IgD-negative memory B cell (primary cell): ENCODE results near the gene HDAC9. TPM values are rescaled to one million over a fixed set of nuclear protein-coding genes. Genes with fewer than 3 reads are reported as not detected.

Experiments
- H3K27ac Mint-ChIP-seq, 3 donors: one replicate each; pipeline ENCODE4 v1.8.0; 2020 to 2022; ENCODE audit warnings: mild to moderate bottlenecking in 3 of 3, mixed read lengths in 3 of 3, moderate library complexity in 1 of 3
- H3K27me3 Mint-ChIP-seq: one replicate; pipeline ENCODE4 v1.8.0; 2021; ENCODE audit warnings: mixed read lengths
- H3K36me3 Mint-ChIP-seq: one replicate; pipeline ENCODE4 v1.8.0; 2020; ENCODE audit warnings: mild to moderate bottlenecking, mixed read lengths
- H3K4me1 Mint-ChIP-seq, 3 donors: one replicate each; pipeline ENCODE4 v1.8.0; 2020 to 2022; ENCODE audit warnings: mixed read lengths in 3 of 3, mild to moderate bottlenecking in 1 of 3
- H3K4me3 Mint-ChIP-seq, 4 donors: one replicate each; pipeline ENCODE4 v1.8.0; 2020 to 2022; ENCODE audit warnings: mild to moderate bottlenecking in 4 of 4, mixed read lengths in 4 of 4, moderate library complexity in 3 of 4
- H3K9me3 Mint-ChIP-seq, 3 donors: one replicate each; pipeline ENCODE4 v1.8.0; 2020 to 2021; ENCODE audit warnings: mixed read lengths in 3 of 3, mild to moderate bottlenecking in 1 of 3
- polyA plus RNA-seq: library from polyadenylated mRNA; unstranded; fragments of 300-500 nt; fragmentation: Illumina TruSeq; gene quantifications from one replicate; pipeline ENCODE4 v1.2.3, GENCODE V29; 2021

HDAC9 gene
- polyA plus RNA-seq, 1 donor from 2014 or later, result 81.2 TPM

GRCh38 chr7:18772567-18772965, 277.0 kb downstream of the HDAC9 start:
- Mint-ChIP-seq H3K4me1 (no peaks in the 10 kb centered on the region), H3K9me3 (no peaks in the 10 kb centered on the region), H3K27ac (no peak overlapping the region), H3K4me3 (no peak overlapping the region), H3K36me3 (peaks cover 6% of the 10 kb centered on the region), H3K27me3 (no peaks in the 10 kb centered on the region)

- peaks cover 7% of the 10 kb centered on the region for H3K36me3 Mint-ChIP-seq
- no peak overlapping the region for H3K4me3 Mint-ChIP-seq
- no peaks in the 10 kb centered on the region for H3K9me3 Mint-ChIP-seq
- H3K27ac Mint-ChIP-seq, result no peak overlapping the region
- no peaks in the 10 kb centered on the region for H3K4me1 Mint-ChIP-seq
- H3K27me3 Mint-ChIP-seq, result no peaks in the 10 kb centered on the region
Observed at GRCh38 chr7:18777314-18777713, 281.8 kb downstream of the HDAC9 start.

GRCh38 chr7:18778594-18778993, 283.0 kb downstream of the HDAC9 start:
- Mint-ChIP-seq H3K9me3 (no peaks in the 10 kb centered on the region), H3K4me1 (no peaks in the 10 kb centered on the region), H3K4me3 (no peak overlapping the region), H3K36me3 (peaks cover 7% of the 10 kb centered on the region), H3K27me3 (no peaks in the 10 kb centered on the region), H3K27ac (no peak overlapping the region)

- peaks cover 0 to 1% (median 0%) of the 10 kb centered on the region in 3 donors for H3K4me1 Mint-ChIP-seq
- no peaks in the 10 kb centered on the region for H3K9me3 Mint-ChIP-seq
- H3K36me3 Mint-ChIP-seq, result peaks cover 7% of the 10 kb centered on the region
- no peak overlapping the region for H3K27ac Mint-ChIP-seq
- H3K4me3 Mint-ChIP-seq, result no peak overlapping the region
- no peaks in the 10 kb centered on the region for H3K27me3 Mint-ChIP-seq
Observed at GRCh38 chr7:18780266-18780665, 284.7 kb downstream of the HDAC9 start.

- H3K36me3 Mint-ChIP-seq, result peaks cover 7% of the 10 kb centered on the region
- peaks cover 0 to 1% (median 0%) of the 10 kb centered on the region in 3 donors for H3K4me1 Mint-ChIP-seq
- no peaks in the 10 kb centered on the region for H3K9me3 Mint-ChIP-seq
- no peak overlapping the region for H3K4me3 Mint-ChIP-seq
- H3K27me3 Mint-ChIP-seq, result no peaks in the 10 kb centered on the region
- no peak overlapping the region for H3K27ac Mint-ChIP-seq
Observed at GRCh38 chr7:18780938-18781337, 285.4 kb downstream of the HDAC9 start.

- Mint-ChIP-seq H3K27me3 (no peaks in the 10 kb centered on the region), H3K27ac (no peak overlapping the region), H3K9me3 (no peaks in the 10 kb centered on the region), H3K4me3 (no peak overlapping the region), H3K36me3 (peaks cover 3% of the 10 kb centered on the region), H3K4me1 (peaks cover 0 to 1% (median 0%) of the 10 kb centered on the region in 3 donors)
Observed at GRCh38 chr7:18786196-18786727, 290.7 kb downstream of the HDAC9 start.

GRCh38 chr7:18786796-18787195, 291.2 kb downstream of the HDAC9 start:
- no peak overlapping the region for H3K4me3 Mint-ChIP-seq
- no peak overlapping the region for H3K27ac Mint-ChIP-seq
- H3K9me3 Mint-ChIP-seq, result no peaks in the 10 kb centered on the region
- peaks cover 0 to 1% (median 0%) of the 10 kb centered on the region in 3 donors for H3K4me1 Mint-ChIP-seq
- H3K36me3 Mint-ChIP-seq, result no peaks in the 10 kb centered on the region
- no peaks in the 10 kb centered on the region for H3K27me3 Mint-ChIP-seq

GRCh38 chr7:18788026-18788425, 292.5 kb downstream of the HDAC9 start:
- Mint-ChIP-seq H3K4me3 (no peak overlapping the region), H3K9me3 (no peaks in the 10 kb centered on the region), H3K27me3 (no peaks in the 10 kb centered on the region), H3K36me3 (no peaks in the 10 kb centered on the region), H3K27ac (no peak overlapping the region), H3K4me1 (peaks cover 0 to 1% (median 0%) of the 10 kb centered on the region in 3 donors)

GRCh38 chr7:18792871-18793595, 297.5 kb downstream of the HDAC9 start:
- H3K9me3 Mint-ChIP-seq, result no peaks in the 10 kb centered on the region
- H3K27me3 Mint-ChIP-seq, result no peaks in the 10 kb centered on the region
- H3K27ac Mint-ChIP-seq, result no peak overlapping the region
- H3K4me1 Mint-ChIP-seq, result no peaks in the 10 kb centered on the region
- peak overlapping the region in 1 of 4 donors; percentile 2 for H3K4me3 Mint-ChIP-seq
- H3K36me3 Mint-ChIP-seq, result peaks cover 4% of the 10 kb centered on the region

GRCh38 chr7:18796216-18796615, 300.7 kb downstream of the HDAC9 start:
- H3K9me3 Mint-ChIP-seq, result no peaks in the 10 kb centered on the region
- no peaks in the 10 kb centered on the region for H3K27me3 Mint-ChIP-seq
- no peak overlapping the region for H3K27ac Mint-ChIP-seq
- H3K4me3 Mint-ChIP-seq, result no peak overlapping the region
- peaks cover 4% of the 10 kb centered on the region for H3K36me3 Mint-ChIP-seq
- H3K4me1 Mint-ChIP-seq, result no peaks in the 10 kb centered on the region

GRCh38 chr7:18798088-18798906, 302.7 kb downstream of the HDAC9 start:
- Mint-ChIP-seq H3K4me3 (no peak overlapping the region), H3K36me3 (peaks cover 2% of the 10 kb centered on the region), H3K4me1 (no peaks in the 10 kb centered on the region), H3K27me3 (no peaks in the 10 kb centered on the region), H3K27ac (no peak overlapping the region), H3K9me3 (no peaks in the 10 kb centered on the region)

GRCh38 chr7:18799899-18800298, 304.4 kb downstream of the HDAC9 start:
- H3K4me3 Mint-ChIP-seq, result no peak overlapping the region
- H3K27me3 Mint-ChIP-seq, result no peaks in the 10 kb centered on the region
- no peak overlapping the region for H3K27ac Mint-ChIP-seq
- H3K36me3 Mint-ChIP-seq, result no peaks in the 10 kb centered on the region
- H3K4me1 Mint-ChIP-seq, result no peaks in the 10 kb centered on the region
- no peaks in the 10 kb centered on the region for H3K9me3 Mint-ChIP-seq

- Mint-ChIP-seq H3K4me1 (no peaks in the 10 kb centered on the region), H3K36me3 (no peaks in the 10 kb centered on the region), H3K27me3 (no peaks in the 10 kb centered on the region), H3K27ac (no peak overlapping the region), H3K9me3 (peaks cover 0 to 2% (median 0%) of the 10 kb centered on the region in 3 donors), H3K4me3 (no peak overlapping the region)
Observed at GRCh38 chr7:18803923-18804322, 308.4 kb downstream of the HDAC9 start.

- Mint-ChIP-seq H3K27ac (no peak overlapping the region), H3K9me3 (peaks cover 0 to 2% (median 0%) of the 10 kb centered on the region in 3 donors), H3K36me3 (no peaks in the 10 kb centered on the region), H3K27me3 (no peaks in the 10 kb centered on the region), H3K4me3 (no peak overlapping the region), H3K4me1 (no peaks in the 10 kb centered on the region)
Observed at GRCh38 chr7:18806177-18806576, 310.6 kb downstream of the HDAC9 start.

GRCh38 chr7:18808026-18808425, 312.5 kb downstream of the HDAC9 start:
- Mint-ChIP-seq H3K27me3 (no peaks in the 10 kb centered on the region), H3K27ac (no peak overlapping the region), H3K4me1 (no peaks in the 10 kb centered on the region), H3K36me3 (no peaks in the 10 kb centered on the region), H3K4me3 (no peak overlapping the region), H3K9me3 (peaks cover 3 to 8% (median 7%) of the 10 kb centered on the region in 3 donors)
